Activated CD4-positive, alpha-beta T cell treated with anti-CD3 and anti-CD28 coated beads for 24 hours (primary cell): Measurements from ENCODE around the gene TREH.

ENCODE experiments used
- DNase-seq, 2 donors: peaks; one replicate each; pipeline ENCODE4 v3.0.0-alpha.2; 2020; ENCODE audit warnings: low read depth in 2 of 2

TREH gene

GRCh38 chr11:118629761-118630661, 49.4 kb downstream of the TREH start:
- no peak for DNase-seq

- DNase-seq = no peak
These were observed 50.4 kb downstream of the TREH start for GRCh38 chr11:118628861-118629549.

- no peak for DNase-seq
These were observed 51.0 kb downstream of the TREH start for GRCh38 chr11:118628432-118628831.

- no peak for DNase-seq
These were observed 51.4 kb downstream of the TREH start for GRCh38 chr11:118628031-118628430.

- no peak for DNase-seq
These were observed 51.9 kb downstream of the TREH start for GRCh38 chr11:118627566-118627965.

GRCh38 chr11:118625976-118626375, 53.5 kb downstream of the TREH start:
- DNase-seq = no peak

GRCh38 chr11:118625036-118625690, 54.3 kb downstream of the TREH start:
- no peak for DNase-seq

- DNase-seq = no peak
These were observed 56.2 kb downstream of the TREH start for GRCh38 chr11:118623269-118623655.

GRCh38 chr11:118622376-118623268, 56.8 kb downstream of the TREH start:
- no peak for DNase-seq

GRCh38 chr11:118621784-118622375, 57.6 kb downstream of the TREH start:
- DNase-seq = no peak

- DNase-seq = no peak
These were observed 58.2 kb downstream of the TREH start for GRCh38 chr11:118621071-118621783.

GRCh38 chr11:118620529-118621070, 58.9 kb downstream of the TREH start:
- no peak for DNase-seq

- DNase-seq = no peak
These were observed 59.8 kb downstream of the TREH start for GRCh38 chr11:118619444-118620197.

- no peak for DNase-seq
These were observed 60.5 kb downstream of the TREH start for GRCh38 chr11:118618991-118619375.

GRCh38 chr11:118618115-118618990, 61.1 kb downstream of the TREH start:
- no peak for DNase-seq

- DNase-seq = no peak
These were observed 63.5 kb downstream of the TREH start for GRCh38 chr11:118615976-118616371.

GRCh38 chr11:118615282-118615975, 64.0 kb downstream of the TREH start:
- DNase-seq = no peak

GRCh38 chr11:118614511-118614910, 64.9 kb downstream of the TREH start:
- DNase-seq = no peak
